ENCODE results near the gene PRSS27. TPM values are rescaled to one million over a fixed set of nuclear protein-coding genes. Genes with fewer than 3 reads are reported as not detected.

PRSS27 gene
- total RNA-seq, 4 donors from 2014 or later: 0.67 to 10.3 (median 2.4) TPM

DNA sequence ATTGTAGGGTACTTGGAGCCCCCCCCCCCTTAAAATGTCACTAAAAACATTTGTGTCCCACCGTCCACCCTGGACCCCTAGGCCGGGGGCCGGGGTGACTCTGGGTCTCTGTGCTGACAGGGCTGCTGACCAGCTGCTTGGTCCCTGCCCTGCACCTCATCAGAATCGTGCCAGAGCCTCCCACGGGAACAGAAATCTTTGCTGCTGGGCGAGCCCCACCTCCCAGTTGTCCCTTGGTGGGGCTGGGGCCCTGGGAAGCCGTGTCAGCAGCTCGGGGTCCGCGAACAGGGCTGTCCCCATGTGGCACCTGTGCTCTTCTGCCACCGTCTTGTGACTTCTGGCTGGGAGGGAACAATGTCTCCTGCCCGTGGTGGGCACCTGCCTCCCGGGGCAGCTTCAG, 19.2 kb downstream of the PRSS27 start:
- no peaks in the 10 kb centered on the region for H3K27me3 ChIP-seq
- no peaks in the 10 kb centered on the region for H3K9me3 ChIP-seq
- H3K4me1 ChIP-seq: no peaks in the 10 kb centered on the region
- no peak for ATAC-seq
- TF ChIP-seq POLR2A (IDR thresholded peaks at IDR 0.05) (no peak), POLR2AphosphoS5 (IDR thresholded peaks at IDR 0.05) (no peak)
- TF ChIP-seq, protein P1, sequence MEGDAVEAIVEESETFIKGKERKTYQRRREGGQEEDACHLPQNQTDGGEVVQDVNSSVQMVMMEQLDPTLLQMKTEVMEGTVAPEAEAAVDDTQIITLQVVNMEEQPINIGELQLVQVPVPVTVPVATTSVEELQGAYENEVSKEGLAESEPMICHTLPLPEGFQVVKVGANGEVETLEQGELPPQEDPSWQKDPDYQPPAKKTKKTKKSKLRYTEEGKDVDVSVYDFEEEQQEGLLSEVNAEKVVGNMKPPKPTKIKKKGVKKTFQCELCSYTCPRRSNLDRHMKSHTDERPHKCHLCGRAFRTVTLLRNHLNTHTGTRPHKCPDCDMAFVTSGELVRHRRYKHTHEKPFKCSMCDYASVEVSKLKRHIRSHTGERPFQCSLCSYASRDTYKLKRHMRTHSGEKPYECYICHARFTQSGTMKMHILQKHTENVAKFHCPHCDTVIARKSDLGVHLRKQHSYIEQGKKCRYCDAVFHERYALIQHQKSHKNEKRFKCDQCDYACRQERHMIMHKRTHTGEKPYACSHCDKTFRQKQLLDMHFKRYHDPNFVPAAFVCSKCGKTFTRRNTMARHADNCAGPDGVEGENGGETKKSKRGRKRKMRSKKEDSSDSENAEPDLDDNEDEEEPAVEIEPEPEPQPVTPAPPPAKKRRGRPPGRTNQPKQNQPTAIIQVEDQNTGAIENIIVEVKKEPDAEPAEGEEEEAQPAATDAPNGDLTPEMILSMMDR (IDR thresholded peaks at IDR 0.05): no peak
- H3K27ac ChIP-seq: no peak overlapping the region
- no peak overlapping the region for H3K4me3 ChIP-seq
- no CpG with 5 or more reads among the region's 13 CpGs for WGBS, 2 donors (ENCODE audit: low coverage in 1 of 2)
- H3K36me3 ChIP-seq: peaks cover 0 to 95% of the 10 kb centered on the region in 2 donors

DNA sequence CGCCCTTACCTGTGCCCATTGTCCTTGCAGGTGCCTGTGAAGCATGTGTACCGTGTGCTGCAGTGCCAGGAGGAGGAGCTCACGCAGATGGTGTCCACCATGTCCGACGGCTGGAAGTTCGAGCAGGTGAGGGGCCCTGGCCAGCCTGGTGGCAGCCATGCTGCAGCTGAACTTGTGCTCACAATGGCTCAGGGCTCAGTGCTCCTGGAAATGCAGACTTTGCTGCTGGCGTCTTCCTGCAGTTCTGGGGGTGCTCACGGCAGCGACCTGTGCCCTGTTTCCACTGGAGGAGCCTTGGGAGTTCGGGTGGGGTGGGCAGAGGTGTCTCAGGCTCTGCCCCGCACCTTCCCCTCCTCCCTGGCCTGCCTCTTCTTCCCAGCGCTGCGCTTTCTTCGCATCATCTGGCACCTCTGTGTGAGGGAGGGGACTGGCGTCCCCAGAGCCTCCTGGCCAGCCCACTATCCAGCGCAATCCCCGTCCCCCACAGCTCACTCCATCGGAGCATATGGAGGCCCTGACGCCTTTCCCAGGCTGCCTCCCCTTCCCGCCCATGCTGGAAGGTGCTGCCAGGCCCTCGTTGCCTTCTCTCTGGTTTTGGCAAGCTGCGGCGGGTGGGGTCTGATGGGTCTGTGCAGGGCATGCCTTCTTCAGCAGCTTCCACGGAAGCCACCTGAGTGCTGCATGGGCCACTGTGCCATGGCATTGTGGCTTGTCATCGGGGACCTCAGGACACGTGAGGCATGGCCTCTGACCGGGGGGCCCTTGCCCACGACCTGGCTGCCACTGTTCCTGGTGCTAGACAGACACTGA, 20.0 kb downstream of the PRSS27 start:
- H3K27ac ChIP-seq: no peak overlapping the region
- H3K4me3 ChIP-seq: no peak overlapping the region
- TF ChIP-seq, protein P1 (IDR thresholded peaks at IDR 0.05): no peak
- TF ChIP-seq POLR2AphosphoS5 (IDR thresholded peaks at IDR 0.05) (no peak), POLR2A (IDR thresholded peaks at IDR 0.05) (no peak), EP300 (IDR thresholded peaks at IDR 0.05) (no peak)
- H3K9me3 ChIP-seq: no peaks in the 10 kb centered on the region
- no peak for ATAC-seq
- WGBS, 2 donors (ENCODE audit: low coverage in 1 of 2): 75 to 88% methylated on average over 4 to 6 of the region's 28 CpGs
- no peaks in the 10 kb centered on the region for H3K4me1 ChIP-seq
- no peaks in the 10 kb centered on the region for H3K27me3 ChIP-seq
- H3K36me3 ChIP-seq: peaks cover 0 to 87% of the 10 kb centered on the region in 2 donors

GRCh38 chr16:2698965-2699750, 20.9 kb downstream of the PRSS27 start:
- Histone ChIP-seq H3K9me3 (no peaks in the 10 kb centered on the region), H3K27ac (no peak overlapping the region), H3K4me1 (no peaks in the 10 kb centered on the region), H3K27me3 (no peaks in the 10 kb centered on the region), H3K4me3 (no peak overlapping the region), H3K36me3 (peaks cover 0 to 79% of the 10 kb centered on the region in 2 donors)
- ATAC-seq: no peak
- 59 to 88% methylated on average over 4 to 16 of the region's 32 CpGs for WGBS, 2 donors (ENCODE audit: low coverage in 1 of 2)
- no peak for TF ChIP-seq POLR2AphosphoS5 (IDR thresholded peaks at IDR 0.05)
- TF ChIP-seq, protein P1 (IDR thresholded peaks at IDR 0.05): no peak
- no peak for TF ChIP-seq POLR2A (IDR thresholded peaks at IDR 0.05)
- no peak for TF ChIP-seq EP300 (IDR thresholded peaks at IDR 0.05)

- Histone ChIP-seq H3K27me3 (no peaks in the 10 kb centered on the region), H3K9me3 (no peaks in the 10 kb centered on the region), H3K36me3 (peaks cover 0 to 70% of the 10 kb centered on the region in 2 donors), H3K4me1 (peaks cover 0 to 3% (median 0%) of the 10 kb centered on the region in 3 donors), H3K27ac (no peak overlapping the region), H3K4me3 (no peak overlapping the region)
- 67 to 83% methylated on average over 1 to 9 of the region's 28 CpGs for WGBS, 2 donors (ENCODE audit: low coverage in 1 of 2)
- TF ChIP-seq, protein P1 (IDR thresholded peaks at IDR 0.05): no peak
- TF ChIP-seq POLR2A (IDR thresholded peaks at IDR 0.05) (no peak), EP300 (IDR thresholded peaks at IDR 0.05) (no peak), POLR2AphosphoS5 (IDR thresholded peaks at IDR 0.05) (no peak)
- no peak for ATAC-seq
Observed at GRCh38 chr16:2698103-2698870, 21.7 kb downstream of the PRSS27 start.

All from gastroesophageal sphincter (tissue), 4 donors.